ENCODE results near the gene POLR2J.
"Not testable (repeated sequence)": the region's sequence is repeated elsewhere in the genome, so short reads cannot be mapped to it uniquely, and the experiment has no call there.

The POLR2J gene

GRCh38 chr7:102478314-102479208 is at the start of gene POLR2J:
POLR2J (minus strand) TSS chr7:102478922; CDS start chr7:102478860, 62 bp downstream.
- not testable (repeated sequence) for H3K9me3 ChIP-seq (ENCODE audit: control insufficient read depth in 1 of 2, low read length in 2 of 2); H3K27ac ChIP-seq (ENCODE audit: low read length); H3K4me3 ChIP-seq (ENCODE audit: low read depth in 1 of 2, low read length in 2 of 2); H3K36me3 ChIP-seq (ENCODE audit: control insufficient read depth in 1 of 2, insufficient read depth in 2 of 2, low read length in 2 of 2); H3K27me3 ChIP-seq (ENCODE audit: low read depth, low read length); H3K4me1 ChIP-seq (ENCODE audit: control insufficient read depth in 1 of 2, insufficient read depth in 2 of 2, low read length in 2 of 2)

GRCh38 chr7:102527822-102528793 is 49.4 kb upstream of the POLR2J start:
- not testable (repeated sequence) for H3K27me3 ChIP-seq (ENCODE audit: low read depth, low read length); H3K27ac ChIP-seq (ENCODE audit: low read length); H3K36me3 ChIP-seq (ENCODE audit: control insufficient read depth in 1 of 2, insufficient read depth in 2 of 2, low read length in 2 of 2); H3K4me1 ChIP-seq (ENCODE audit: control insufficient read depth in 1 of 2, insufficient read depth in 2 of 2, low read length in 2 of 2); H3K4me3 ChIP-seq (ENCODE audit: low read depth in 1 of 2, low read length in 2 of 2); H3K9me3 ChIP-seq (ENCODE audit: control insufficient read depth in 1 of 2, low read length in 2 of 2)

- not testable (repeated sequence) for H3K27ac ChIP-seq (ENCODE audit: low read length)
Observed at GRCh38 chr7:102527182-102527581, 48.5 kb upstream of the POLR2J start.

GRCh38 chr7:102524803-102525202 is 46.1 kb upstream of the POLR2J start:
- H3K9me3 ChIP-seq (ENCODE audit: control insufficient read depth in 1 of 2, low read length in 2 of 2); H3K4me1 ChIP-seq (ENCODE audit: control insufficient read depth in 1 of 2, insufficient read depth in 2 of 2, low read length in 2 of 2); H3K4me3 ChIP-seq (ENCODE audit: low read depth in 1 of 2, low read length in 2 of 2); H3K27ac ChIP-seq (ENCODE audit: low read length); H3K36me3 ChIP-seq (ENCODE audit: control insufficient read depth in 1 of 2, insufficient read depth in 2 of 2, low read length in 2 of 2); H3K27me3 ChIP-seq (ENCODE audit: low read depth, low read length): not testable (repeated sequence)

More at GRCh38 chr7:102527182-102527581, 48.5 kb upstream of the POLR2J start:
- not testable (repeated sequence) for H3K4me1 ChIP-seq (ENCODE audit: control insufficient read depth in 1 of 2, insufficient read depth in 2 of 2, low read length in 2 of 2); H3K9me3 ChIP-seq (ENCODE audit: control insufficient read depth in 1 of 2, low read length in 2 of 2); H3K4me3 ChIP-seq (ENCODE audit: low read depth in 1 of 2, low read length in 2 of 2); H3K36me3 ChIP-seq (ENCODE audit: control insufficient read depth in 1 of 2, insufficient read depth in 2 of 2, low read length in 2 of 2); H3K27me3 ChIP-seq (ENCODE audit: low read depth, low read length)

GRCh38 chr7:102520797-102521196 is 42.1 kb upstream of the POLR2J start:
- not testable (repeated sequence) for H3K27ac ChIP-seq (ENCODE audit: low read length); H3K4me1 ChIP-seq (ENCODE audit: control insufficient read depth in 1 of 2, insufficient read depth in 2 of 2, low read length in 2 of 2); H3K4me3 ChIP-seq (ENCODE audit: low read depth in 1 of 2, low read length in 2 of 2); H3K36me3 ChIP-seq (ENCODE audit: control insufficient read depth in 1 of 2, insufficient read depth in 2 of 2, low read length in 2 of 2); H3K27me3 ChIP-seq (ENCODE audit: low read depth, low read length); H3K9me3 ChIP-seq (ENCODE audit: control insufficient read depth in 1 of 2, low read length in 2 of 2)

GRCh38 chr7:102517550-102518147 is 38.9 kb upstream of the POLR2J start, which contains the start of gene RASA4B:
RASA4B (minus strand) TSS chr7:102517777; CDS start chr7:102517710, 67 bp downstream.
- not testable (repeated sequence) for H3K27me3 ChIP-seq (ENCODE audit: low read depth, low read length); H3K36me3 ChIP-seq (ENCODE audit: control insufficient read depth in 1 of 2, insufficient read depth in 2 of 2, low read length in 2 of 2); H3K4me1 ChIP-seq (ENCODE audit: control insufficient read depth in 1 of 2, insufficient read depth in 2 of 2, low read length in 2 of 2); H3K9me3 ChIP-seq (ENCODE audit: control insufficient read depth in 1 of 2, low read length in 2 of 2); H3K27ac ChIP-seq (ENCODE audit: low read length); H3K4me3 ChIP-seq (ENCODE audit: low read depth in 1 of 2, low read length in 2 of 2)

- H3K27me3 ChIP-seq (ENCODE audit: low read depth, low read length): not testable (repeated sequence)
Observed at GRCh38 chr7:102516951-102517350, 38.2 kb upstream of the POLR2J start.

GRCh38 chr7:102515889-102516288 is 37.2 kb upstream of the POLR2J start:
- H3K27me3 ChIP-seq (ENCODE audit: low read depth, low read length); H3K4me1 ChIP-seq (ENCODE audit: control insufficient read depth in 1 of 2, insufficient read depth in 2 of 2, low read length in 2 of 2); H3K27ac ChIP-seq (ENCODE audit: low read length); H3K36me3 ChIP-seq (ENCODE audit: control insufficient read depth in 1 of 2, insufficient read depth in 2 of 2, low read length in 2 of 2); H3K4me3 ChIP-seq (ENCODE audit: low read depth in 1 of 2, low read length in 2 of 2); H3K9me3 ChIP-seq (ENCODE audit: control insufficient read depth in 1 of 2, low read length in 2 of 2): not testable (repeated sequence)

More at GRCh38 chr7:102516951-102517350, 38.2 kb upstream of the POLR2J start:
- not testable (repeated sequence) for H3K27ac ChIP-seq (ENCODE audit: low read length); H3K4me1 ChIP-seq (ENCODE audit: control insufficient read depth in 1 of 2, insufficient read depth in 2 of 2, low read length in 2 of 2); H3K4me3 ChIP-seq (ENCODE audit: low read depth in 1 of 2, low read length in 2 of 2); H3K36me3 ChIP-seq (ENCODE audit: control insufficient read depth in 1 of 2, insufficient read depth in 2 of 2, low read length in 2 of 2); H3K9me3 ChIP-seq (ENCODE audit: control insufficient read depth in 1 of 2, low read length in 2 of 2)

GRCh38 chr7:102514881-102515721 is 36.4 kb upstream of the POLR2J start:
- not testable (repeated sequence) for H3K4me3 ChIP-seq (ENCODE audit: low read depth in 1 of 2, low read length in 2 of 2); H3K9me3 ChIP-seq (ENCODE audit: control insufficient read depth in 1 of 2, low read length in 2 of 2); H3K4me1 ChIP-seq (ENCODE audit: control insufficient read depth in 1 of 2, insufficient read depth in 2 of 2, low read length in 2 of 2); H3K36me3 ChIP-seq (ENCODE audit: control insufficient read depth in 1 of 2, insufficient read depth in 2 of 2, low read length in 2 of 2); H3K27me3 ChIP-seq (ENCODE audit: low read depth, low read length); H3K27ac ChIP-seq (ENCODE audit: low read length)

- not testable (repeated sequence) for H3K4me3 ChIP-seq (ENCODE audit: low read depth in 1 of 2, low read length in 2 of 2); H3K9me3 ChIP-seq (ENCODE audit: control insufficient read depth in 1 of 2, low read length in 2 of 2); H3K27me3 ChIP-seq (ENCODE audit: low read depth, low read length); H3K27ac ChIP-seq (ENCODE audit: low read length); H3K4me1 ChIP-seq (ENCODE audit: control insufficient read depth in 1 of 2, insufficient read depth in 2 of 2, low read length in 2 of 2); H3K36me3 ChIP-seq (ENCODE audit: control insufficient read depth in 1 of 2, insufficient read depth in 2 of 2, low read length in 2 of 2)
Observed at GRCh38 chr7:102512642-102513221, 34.0 kb upstream of the POLR2J start.

All from muscle layer of duodenum (tissue), 2 donors.